ENCODE data around the gene ULBP1.

- TF ChIP-seq POLR2AphosphoS5 (IDR thresholded peaks at IDR 0.05; ENCODE audit: low read depth, low read length) = no peak
- TF ChIP-seq POLR2A (IDR thresholded peaks at IDR 0.05; ENCODE audit: low read depth, low read length) = no peak
These were observed 32.2 kb upstream of the ULBP1 start for GRCh38 chr6:149931501-149931900.

Data from GM12892 (cell line).